22Rv1 (cell line): ENCODE data around the gene MANF.

Experiments
- H3K27ac ChIP-seq: fragments of 450-650 bp; 2 replicates; pipeline ENCODE4 v1.5.1; 2017
- CTCF ChIP-seq: fragments of 450-650 bp; IDR thresholded peaks from 2 replicates; pipeline ENCODE4 v1.5.1; 2017; ENCODE audit warnings: mild to moderate bottlenecking
- ZFX ChIP-seq: fragments of 450-650 bp; IDR thresholded peaks from 2 replicates; pipeline ENCODE4 v1.6.1; 2017; ENCODE audit warnings: antibody characterized with exemption, borderline replicate concordance

MANF gene

GRCh38 chr3:51384726-51385473 is at the start of gene MANF:
MANF (plus strand) TSS chr3:51385291; CDS start chr3:51385343, 52 bp downstream.
- peak within 1 kb of the TSS; percentile 89 for H3K27ac ChIP-seq
- no peak for TF ChIP-seq ZFX
- TF ChIP-seq CTCF = no peak

GRCh38 chr3:51336261-51336660 is 48.8 kb upstream of the MANF start:
- TF ChIP-seq ZFX = no peak
- no peak for TF ChIP-seq CTCF

GRCh38 chr3:51337666-51338065 is 47.4 kb upstream of the MANF start:
- TF ChIP-seq ZFX (no peak), CTCF (no peak)
- no peak overlapping the region for H3K27ac ChIP-seq

More at GRCh38 chr3:51336261-51336660, 48.8 kb upstream of the MANF start:
- no peak overlapping the region for H3K27ac ChIP-seq

- TF ChIP-seq CTCF (no peak), ZFX (no peak)
- no peak overlapping the region for H3K27ac ChIP-seq
Observed at GRCh38 chr3:51338632-51339031, 46.5 kb upstream of the MANF start.

- no peak for TF ChIP-seq CTCF
- TF ChIP-seq ZFX = no peak
- no peak overlapping the region for H3K27ac ChIP-seq
Observed at GRCh38 chr3:51340013-51340829, 44.9 kb upstream of the MANF start.

GRCh38 chr3:51340989-51341636 is 44.0 kb upstream of the MANF start:
- TF ChIP-seq ZFX = no peak
- no peak for TF ChIP-seq CTCF
- no peak overlapping the region for H3K27ac ChIP-seq
